ENCODE data around the gene AIP.

The AIP gene

DNA sequence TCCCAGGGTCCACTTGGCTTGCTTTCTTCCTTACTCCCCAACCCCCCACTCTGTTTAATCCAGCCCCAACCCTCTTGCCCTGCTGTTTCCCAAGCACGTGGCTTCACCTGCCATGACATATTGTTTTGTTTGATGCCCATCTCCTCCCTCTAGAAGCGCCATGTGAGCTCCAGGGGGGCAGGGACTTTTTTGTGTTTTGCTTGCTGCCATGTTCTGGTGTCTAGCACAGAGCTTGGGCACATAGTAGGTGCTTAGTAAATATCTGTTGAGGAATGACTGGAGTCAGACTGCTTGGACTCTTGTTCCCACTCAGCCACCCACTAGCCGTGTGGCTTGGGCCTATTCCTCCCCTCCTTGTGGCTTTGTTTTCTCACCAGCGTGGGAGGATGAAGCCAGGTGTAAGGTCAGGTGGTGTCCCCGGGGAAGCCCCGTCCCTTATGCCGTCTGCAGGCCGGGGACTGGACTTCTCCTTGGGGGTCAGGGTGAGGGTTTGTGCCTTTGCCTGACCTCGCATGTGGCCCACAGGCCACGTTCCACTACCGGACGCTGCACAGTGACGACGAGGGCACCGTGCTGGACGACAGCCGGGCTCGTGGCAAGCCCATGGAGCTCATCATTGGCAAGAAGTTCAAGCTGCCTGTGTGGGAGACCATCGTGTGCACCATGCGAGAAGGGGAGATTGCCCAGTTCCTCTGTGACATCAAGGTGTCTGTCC, 3.8 kb downstream of the AIP start:
- H3K27me3 ChIP-seq: no peaks in the 10 kb centered on the region
- H3K9ac ChIP-seq: no peak overlapping the region; a peak in 2 of 22 replicates
- H3K4me3 ChIP-seq: 0 out of 20 replicates have a peak overlapping the region, but pooled peaks of 1 of the 10 experiments have one; percentile 33
- no peaks in the 10 kb centered on the region for H3K9me3 ChIP-seq (replicated peaks in 1 of 11)
- H4K20me1 ChIP-seq: peaks cover 19 to 80% (median 63%) of the 10 kb centered on the region in 11 experiments; a peak in 21 of 22 replicates
- H3K36me3 ChIP-seq: peaks cover 50 to 58% (median 53%) of the 10 kb centered on the region in 11 experiments
- H3K4me1 ChIP-seq: peaks cover 45 to 51% (median 47%) of the 10 kb centered on the region in 10 experiments
- no peak for TF ChIP-seq Cebpa-rat (IDR thresholded peaks at IDR 0.05)
- peak overlapping the region; percentile 91 to 100 (median 97) for H3K4me2 ChIP-seq
- peak overlapping the region in 2 of 11 experiments; percentile 1 to 4; a peak in 1 of 22 replicates for H3K27ac ChIP-seq

DNA sequence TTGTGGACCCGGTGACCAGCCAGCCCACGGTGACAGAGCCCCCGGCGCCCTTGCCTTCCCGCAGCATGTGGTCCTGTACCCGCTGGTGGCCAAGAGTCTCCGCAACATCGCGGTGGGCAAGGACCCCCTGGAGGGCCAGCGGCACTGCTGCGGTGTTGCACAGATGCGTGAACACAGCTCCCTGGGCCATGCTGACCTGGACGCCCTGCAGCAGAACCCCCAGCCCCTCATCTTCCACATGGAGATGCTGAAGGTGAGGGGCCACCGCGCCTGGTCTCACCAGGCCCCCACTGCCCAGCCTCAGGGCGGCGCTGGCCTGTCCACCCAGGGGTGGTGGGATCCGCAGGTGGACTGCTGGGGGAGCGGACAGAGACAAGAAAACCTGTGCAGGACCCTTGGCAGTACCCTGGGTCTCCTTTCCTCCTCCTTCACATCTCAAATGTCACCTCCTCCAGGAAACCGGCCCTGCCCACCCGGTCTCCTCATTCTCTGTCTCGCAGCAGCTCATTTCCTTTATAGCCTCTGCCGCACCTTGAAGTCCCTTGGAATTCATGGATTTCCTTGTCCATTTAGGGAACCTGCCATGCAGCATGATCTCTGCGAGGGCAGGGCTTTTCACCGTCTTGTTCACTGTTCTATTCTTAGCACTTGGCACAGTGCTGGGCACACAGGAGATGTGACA, 6.5 kb downstream of the AIP start:
- no peak overlapping the region for H3K4me3 ChIP-seq
- no peaks in the 10 kb centered on the region for H3K9me3 ChIP-seq (replicated peaks in 1 of 11)
- TF ChIP-seq Cebpa-rat (IDR thresholded peaks at IDR 0.05): no peak
- H3K36me3 ChIP-seq: peaks cover 72 to 85% (median 79%) of the 10 kb centered on the region in 11 experiments
- H3K27me3 ChIP-seq: no peaks in the 10 kb centered on the region
- H3K4me1 ChIP-seq: peaks cover 23 to 32% (median 27%) of the 10 kb centered on the region in 10 experiments
- peak overlapping the region in 1 of 11 experiments; percentile 6; a peak in 1 of 22 replicates for H3K9ac ChIP-seq
- no peak overlapping the region for H3K27ac ChIP-seq
- H4K20me1 ChIP-seq: peaks cover 28 to 95% (median 77%) of the 10 kb centered on the region in 11 experiments; a peak in 21 of 22 replicates
- no peak overlapping the region for H3K4me2 ChIP-seq

DNA sequence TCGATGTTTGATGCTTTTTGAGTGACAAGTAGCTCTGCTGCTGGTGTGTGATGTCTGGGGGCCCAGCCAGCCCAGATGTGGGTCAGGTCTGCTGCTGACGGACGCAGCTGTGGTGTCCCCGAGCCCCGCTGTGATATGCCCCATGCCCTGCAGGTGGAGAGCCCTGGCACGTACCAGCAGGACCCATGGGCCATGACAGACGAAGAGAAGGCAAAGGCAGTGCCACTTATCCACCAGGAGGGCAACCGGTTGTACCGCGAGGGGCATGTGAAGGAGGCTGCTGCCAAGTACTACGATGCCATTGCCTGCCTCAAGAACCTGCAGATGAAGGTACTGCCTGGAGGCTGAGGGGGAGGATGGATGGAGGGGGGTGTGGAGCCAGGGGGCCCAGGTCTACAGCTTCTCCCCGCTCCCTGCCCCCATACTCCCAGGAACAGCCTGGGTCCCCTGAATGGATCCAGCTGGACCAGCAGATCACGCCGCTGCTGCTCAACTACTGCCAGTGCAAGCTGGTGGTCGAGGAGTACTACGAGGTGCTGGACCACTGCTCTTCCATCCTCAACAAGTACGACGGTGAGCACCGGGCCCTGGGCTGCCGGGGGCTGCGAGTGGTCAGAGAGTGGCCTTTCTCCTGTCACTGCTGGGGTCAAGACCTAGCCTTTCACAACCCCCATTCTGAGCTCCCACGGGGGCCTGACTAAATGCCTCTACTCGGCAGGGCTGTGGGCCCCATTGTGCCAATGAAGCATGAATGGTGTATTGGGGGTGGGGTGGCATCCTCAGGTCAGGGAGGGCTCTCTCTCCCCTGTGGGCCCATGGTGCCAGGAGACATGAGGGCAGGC, 7.3 kb downstream of the AIP start:
- H4K20me1 ChIP-seq: peaks cover 24 to 98% (median 77%) of the 10 kb centered on the region in 11 experiments; a peak in 21 of 22 replicates
- H3K27ac ChIP-seq: no peak overlapping the region
- H3K27me3 ChIP-seq: no peaks in the 10 kb centered on the region
- no peak overlapping the region for H3K9ac ChIP-seq
- H3K4me1 ChIP-seq: peaks cover 16 to 25% (median 19%) of the 10 kb centered on the region in 10 experiments
- no peak overlapping the region for H3K4me2 ChIP-seq
- H3K36me3 ChIP-seq: peaks cover 73 to 91% (median 83%) of the 10 kb centered on the region in 11 experiments
- no peak for TF ChIP-seq Cebpa-rat (IDR thresholded peaks at IDR 0.05)
- H3K4me3 ChIP-seq: no peak overlapping the region
- no peaks in the 10 kb centered on the region for H3K9me3 ChIP-seq (replicated peaks in 1 of 11)

DNA sequence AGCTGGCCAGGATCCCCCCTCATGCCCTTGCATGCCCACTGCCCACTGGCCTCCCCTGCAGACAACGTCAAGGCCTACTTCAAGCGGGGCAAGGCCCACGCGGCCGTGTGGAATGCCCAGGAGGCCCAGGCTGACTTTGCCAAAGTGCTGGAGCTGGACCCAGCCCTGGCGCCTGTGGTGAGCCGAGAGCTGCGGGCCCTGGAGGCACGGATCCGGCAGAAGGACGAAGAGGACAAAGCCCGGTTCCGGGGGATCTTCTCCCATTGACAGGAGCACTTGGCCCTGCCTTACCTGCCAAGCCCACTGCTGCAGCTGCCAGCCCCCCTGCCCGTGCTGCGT, 7.9 kb downstream of the AIP start:
- peaks cover 19 to 98% (median 72%) of the 10 kb centered on the region in 11 experiments; a peak in 21 of 22 replicates for H4K20me1 ChIP-seq
- no peaks in the 10 kb centered on the region for H3K9me3 ChIP-seq (replicated peaks in 1 of 11)
- peak overlapping the region in 1 of 11 experiments; percentile 8; a peak in 1 of 22 replicates for H3K9ac ChIP-seq
- peaks cover 10 to 19% (median 13%) of the 10 kb centered on the region in 10 experiments for H3K4me1 ChIP-seq
- peaks cover 78 to 96% (median 89%) of the 10 kb centered on the region in 11 experiments for H3K36me3 ChIP-seq
- H3K27me3 ChIP-seq: no peaks in the 10 kb centered on the region
- H3K4me3 ChIP-seq: no peak overlapping the region
- TF ChIP-seq Cebpa-rat (IDR thresholded peaks at IDR 0.05): no peak
- no peak overlapping the region for H3K4me2 ChIP-seq
- H3K27ac ChIP-seq: no peak overlapping the region

DNA sequence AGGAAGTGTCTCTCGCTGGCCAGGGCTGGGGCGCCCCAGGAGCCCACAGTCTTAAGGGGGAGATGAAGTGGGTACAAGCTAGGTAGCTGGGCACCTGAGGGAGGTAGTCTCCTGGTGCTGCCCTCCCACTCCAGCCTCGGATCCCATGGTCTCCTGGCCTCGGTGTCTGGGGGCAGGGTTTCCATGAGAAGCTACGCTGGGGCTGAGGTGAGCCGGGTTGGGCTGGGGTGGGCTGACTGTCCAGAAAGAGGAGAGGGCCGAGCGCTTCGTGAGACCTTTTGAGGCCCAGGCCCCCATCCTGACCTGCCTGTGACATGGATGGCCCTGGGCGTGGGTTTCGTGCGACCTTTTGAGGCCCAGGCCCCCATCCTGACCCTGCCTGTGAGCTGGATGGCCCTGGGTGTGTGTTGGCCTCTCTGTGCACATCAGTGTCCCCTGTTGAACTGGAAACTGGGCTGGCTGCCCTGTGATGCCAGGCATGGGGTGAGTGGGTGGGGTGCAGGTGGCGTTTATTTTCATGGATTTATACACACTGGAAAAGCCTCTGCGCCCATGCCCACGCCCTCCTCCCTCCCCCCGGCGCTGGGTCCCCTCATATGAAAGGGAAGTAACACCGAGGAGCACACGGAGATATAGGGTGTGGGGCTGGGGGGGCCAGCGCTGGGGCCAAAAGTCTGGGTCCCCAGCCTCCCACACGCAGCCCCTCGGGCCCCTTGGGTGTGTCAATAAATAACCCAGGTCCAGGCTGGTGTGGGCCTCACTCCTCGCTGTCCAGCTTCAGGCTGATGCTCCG, 8.6 kb downstream of the AIP start:
- Histone ChIP-seq H3K27me3 (no peaks in the 10 kb centered on the region), H3K27ac (peak overlapping the region in 1 of 11 experiments; percentile 14; a peak in 1 of 22 replicates), H3K4me2 (no peak overlapping the region), H3K9me3 (replicated peaks in 1 of 11) (no peaks in the 10 kb centered on the region), H3K4me3 (no peak overlapping the region), H4K20me1 (peaks cover 11 to 98% (median 64%) of the 10 kb centered on the region in 11 experiments; a peak in 20 of 22 replicates), H3K9ac (peak overlapping the region in 1 of 11 experiments; percentile 8; a peak in 1 of 22 replicates), H3K4me1 (peaks cover 2 to 11% (median 6%) of the 10 kb centered on the region in 10 experiments; a peak in 19 of 20 replicates), H3K36me3 (peaks cover 83 to 98% (median 93%) of the 10 kb centered on the region in 11 experiments)
- TF ChIP-seq Cebpa-rat (IDR thresholded peaks at IDR 0.05): no peak

DNA sequence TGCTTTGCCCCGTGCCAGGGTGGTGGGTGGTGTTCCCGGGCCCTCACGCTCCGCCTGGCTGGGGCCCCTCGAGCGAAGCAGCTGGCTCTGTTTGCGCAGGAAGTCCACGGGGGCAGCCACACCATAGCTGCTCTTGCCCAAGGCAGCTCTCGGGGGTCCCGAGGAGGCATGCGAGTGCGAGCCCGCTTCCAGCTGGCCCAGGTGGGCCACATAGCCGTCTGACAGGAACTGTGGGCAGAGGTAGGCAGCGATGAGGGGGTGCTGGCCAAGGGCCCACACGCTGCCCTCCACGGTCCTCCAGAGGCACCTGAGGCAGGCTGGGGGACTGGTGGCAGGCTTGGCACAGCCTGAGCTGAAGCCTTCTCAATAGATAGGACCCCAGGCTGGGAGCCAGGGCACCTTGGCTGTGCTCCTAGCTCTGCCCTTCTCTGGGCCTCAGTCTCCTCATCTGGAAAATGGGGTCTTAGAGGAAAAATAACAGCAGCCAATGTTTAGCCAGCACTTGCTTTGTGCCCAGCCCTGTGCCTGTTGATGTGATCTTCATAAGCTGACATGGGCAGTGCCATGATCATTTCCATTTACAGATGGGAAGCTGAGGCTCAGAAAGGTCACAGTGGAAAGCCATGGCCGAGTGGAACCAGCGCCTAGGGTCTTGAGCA, 9.4 kb downstream of the AIP start:
- Histone ChIP-seq H3K4me3 (no peak overlapping the region), H4K20me1 (peaks cover 5 to 98% (median 57%) of the 10 kb centered on the region in 11 experiments; a peak in 20 of 22 replicates), H3K9me3 (replicated peaks in 1 of 11) (no peaks in the 10 kb centered on the region), H3K36me3 (peaks cover 76 to 98% (median 93%) of the 10 kb centered on the region in 11 experiments), H3K9ac (no peak overlapping the region), H3K4me1 (peaks cover 0 to 8% (median 0%) of the 10 kb centered on the region in 10 experiments; a peak in 5 of 20 replicates), H3K27ac (peak overlapping the region in 1 of 11 experiments; percentile 14; a peak in 1 of 22 replicates), H3K4me2 (no peak overlapping the region), H3K27me3 (no peaks in the 10 kb centered on the region)
- TF ChIP-seq Cebpa-rat (IDR thresholded peaks at IDR 0.05): no peak

DNA sequence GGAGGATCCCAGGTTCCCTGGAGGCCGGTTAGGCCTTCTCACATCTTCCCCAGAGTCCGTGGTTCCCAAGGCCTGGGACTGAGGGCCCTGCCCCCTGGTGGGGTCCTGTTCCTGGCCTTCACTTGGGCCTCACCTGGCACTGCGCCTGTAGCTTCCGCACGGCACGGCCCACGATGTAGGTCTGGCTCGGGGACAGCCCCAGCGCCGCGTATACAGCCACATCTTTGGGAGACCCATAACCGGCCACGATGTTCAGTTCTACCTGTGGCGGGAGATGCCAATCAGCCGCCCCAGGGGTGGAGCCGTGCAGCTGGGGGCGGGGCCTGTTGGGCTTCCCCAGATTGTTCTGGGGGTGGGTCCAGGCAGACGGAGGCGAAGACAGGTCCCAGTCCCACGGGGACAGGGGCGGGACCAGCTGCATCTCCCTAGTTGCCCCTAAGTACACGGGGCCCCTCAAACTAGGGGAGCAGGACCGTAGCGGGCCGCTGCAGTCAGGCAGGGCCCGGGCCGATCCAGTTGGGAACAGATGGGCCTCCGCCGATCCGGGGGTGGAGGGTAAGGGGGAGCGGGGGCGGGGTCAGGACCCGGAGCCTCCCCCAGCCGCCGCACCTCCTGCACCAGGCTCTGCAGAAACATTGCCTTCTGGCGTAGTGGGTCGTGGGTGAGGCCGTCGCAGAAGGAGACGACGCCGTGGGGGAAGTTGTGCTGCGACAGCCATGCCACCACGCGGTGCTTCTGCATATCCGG, 10.1 kb downstream of the AIP start:
- Histone ChIP-seq H3K4me1 (peaks cover 0 to 11% (median 0%) of the 10 kb centered on the region in 10 experiments; a peak in 4 of 20 replicates), H3K9ac (no peak overlapping the region), H3K27me3 (no peaks in the 10 kb centered on the region), H3K4me2 (no peak overlapping the region), H3K27ac (no peak overlapping the region), H4K20me1 (peaks cover 0 to 98% (median 50%) of the 10 kb centered on the region in 11 experiments; a peak in 20 of 22 replicates), H3K36me3 (peaks cover 68 to 98% (median 93%) of the 10 kb centered on the region in 11 experiments), H3K9me3 (replicated peaks in 1 of 11) (no peaks in the 10 kb centered on the region), H3K4me3 (no peak overlapping the region)
- TF ChIP-seq Cebpa-rat (IDR thresholded peaks at IDR 0.05): no peak

All from BLaER1 treated with 17β-estradiol and CSF1 and Interleukin-3, amounts not matched to agents 10 nM and 100 nM (cell line).